ENCODE data around the gene ATP2C2.
A peak's percentile ranks its signal among the peaks of the same experiment; 100 is the strongest.
"Not testable (repeated sequence)": the region's sequence is repeated elsewhere in the genome, so short reads cannot be mapped to it uniquely, and the experiment has no call there.

Gene ATP2C2

GRCh38 chr16:84340325-84341040, 27.9 kb upstream of the ATP2C2 start:
- no peak for DNase-seq

- DNase-seq: no peak
Measured at GRCh38 chr16:84341528-84342295, 26.6 kb upstream of the ATP2C2 start.

- DNase-seq: not testable (repeated sequence)
Measured at GRCh38 chr16:84343800-84344199, 24.5 kb upstream of the ATP2C2 start.

GRCh38 chr16:84344781-84345180, 23.6 kb upstream of the ATP2C2 start:
- DNase-seq: no peak

GRCh38 chr16:84347161-84347560, 21.2 kb upstream of the ATP2C2 start:
- DNase-seq: no peak

- no peak for DNase-seq
Measured at GRCh38 chr16:84348386-84348888, 19.9 kb upstream of the ATP2C2 start.

GRCh38 chr16:84349862-84350684, 18.3 kb upstream of the ATP2C2 start:
- DNase-seq: no peak

GRCh38 chr16:84350685-84351400, 17.5 kb upstream of the ATP2C2 start:
- DNase-seq: no peak

GRCh38 chr16:84351630-84352029, 16.7 kb upstream of the ATP2C2 start:
- DNase-seq: no peak

- DNase-seq: no peak
Measured at GRCh38 chr16:84354306-84354705, 14.0 kb upstream of the ATP2C2 start.

- no peak for DNase-seq
Measured at GRCh38 chr16:84355149-84355548, 13.2 kb upstream of the ATP2C2 start.

GRCh38 chr16:84356176-84356575, 12.2 kb upstream of the ATP2C2 start:
- DNase-seq: no peak

GRCh38 chr16:84356591-84357116, 11.7 kb upstream of the ATP2C2 start:
- peak; percentile 41 for DNase-seq

GRCh38 chr16:84357191-84357651, 11.1 kb upstream of the ATP2C2 start:
- DNase-seq: peak; percentile 41

GRCh38 chr16:84358601-84359295, 9.6 kb upstream of the ATP2C2 start:
- no peak for DNase-seq

GRCh38 chr16:84359326-84359725, 9.0 kb upstream of the ATP2C2 start:
- no peak for DNase-seq

- DNase-seq: no peak
Measured at GRCh38 chr16:84360170-84360569, 8.2 kb upstream of the ATP2C2 start.

GRCh38 chr16:84360748-84361147, 7.6 kb upstream of the ATP2C2 start:
- DNase-seq: no peak

GRCh38 chr16:84361546-84361945, 6.8 kb upstream of the ATP2C2 start:
- DNase-seq: no peak

- DNase-seq: no peak
Measured at GRCh38 chr16:84362471-84362941, 5.8 kb upstream of the ATP2C2 start.

GRCh38 chr16:84366208-84366607, 2.1 kb upstream of the ATP2C2 start:
- no peak for DNase-seq

- DNase-seq: no peak
Measured at GRCh38 chr16:84367297-84367680, 1.0 kb upstream of the ATP2C2 start.

Measured in NCI-H1092 (cell line).